Neural progenitor cell (in vitro differentiated cells): ENCODE measurements around the gene EXT2. TPM values are rescaled to one million over a fixed set of nuclear protein-coding genes. Genes with fewer than 3 reads are reported as not detected.

ENCODE experiments used
- DNase-seq: peaks from one replicate; pipeline ENCODE4 v3.0.0-alpha.2; 2016; ENCODE audit warnings: low spot score
- H2AFZ ChIP-seq: fragments of 200-600 bp; sonication (generic); replicated peaks from 2 replicates; pipeline ENCODE4 v1.6.1; 2016; ENCODE audit warnings: antibody characterized with exemption
- H3F3A ChIP-seq: fragments of 200-600 bp; sonication (generic); 2 replicates; pipeline ENCODE4 v1.6.1; 2016; ENCODE audit warnings: antibody characterized with exemption, low read depth
- H3K27ac ChIP-seq: fragments of 200-600 bp; sonication (generic); 2 replicates; pipeline ENCODE4 v1.5.1; 2016; ENCODE audit warnings: mild to moderate bottlenecking
- H3K27me3 ChIP-seq: fragments of 200-600 bp; sonication (generic); 2 replicates; pipeline ENCODE4 v1.6.1; 2016; ENCODE audit warnings: mild to moderate bottlenecking, moderate library complexity
- H3K36me3 ChIP-seq: fragments of 200-600 bp; sonication (generic); 2 replicates; pipeline ENCODE4 v1.5.1; 2016
- H3K4me1 ChIP-seq: fragments of 200-600 bp; sonication (generic); 2 replicates; pipeline ENCODE4 v1.6.1; 2016; ENCODE audit warnings: mixed run types
- H3K4me2 ChIP-seq: fragments of 200-600 bp; sonication (generic); 2 replicates; pipeline ENCODE4 v1.6.1; 2016
- H3K4me3 ChIP-seq: fragments of 200-600 bp; sonication (generic); 2 replicates; pipeline ENCODE4 v1.5.1; 2016
- H3K79me2 ChIP-seq: fragments of 200-600 bp; sonication (generic); 2 replicates; pipeline ENCODE4 v1.6.1; 2016; ENCODE audit warnings: low read depth
- H3K9ac ChIP-seq: fragments of 200-600 bp; sonication (generic); 2 replicates; pipeline ENCODE4 v1.6.1; 2016
- H3K9me3 ChIP-seq: fragments of 200-600 bp; sonication (generic); 2 replicates; pipeline ENCODE4 v1.5.1; 2016; ENCODE audit warnings: low read depth
- H4K20me1 ChIP-seq: fragments of 200-600 bp; sonication (generic); 2 replicates; pipeline ENCODE4 v1.6.1; 2016; ENCODE audit warnings: low read depth
- H3K27ac Mint-ChIP-seq: 3 replicates; pipeline ENCODE4 v1.8.0; 2021; ENCODE audit warnings: mixed read lengths
- H3K27me3 Mint-ChIP-seq: 2 replicates; pipeline ENCODE4 v1.8.0; 2022; ENCODE audit warnings: low read depth, mild to moderate bottlenecking, inconsistent platforms, moderate library complexity, mixed read lengths; ENCODE audit not compliant: insufficient read depth
- H3K36me3 Mint-ChIP-seq: 3 replicates; pipeline ENCODE4 v1.8.0; 2021; ENCODE audit warnings: mixed read lengths
- H3K4me1 Mint-ChIP-seq: 3 replicates; pipeline ENCODE4 v1.8.0; 2021; ENCODE audit warnings: mixed read lengths
- H3K4me3 Mint-ChIP-seq: 3 replicates; pipeline ENCODE4 v1.8.0; 2021; ENCODE audit warnings: mild to moderate bottlenecking, moderate library complexity, mixed read lengths
- H3K9me3 Mint-ChIP-seq: 3 replicates; pipeline ENCODE4 v1.8.0; 2020; ENCODE audit warnings: mixed read lengths
- EZH2 ChIP-seq: fragments of 200-600 bp; sonication (generic); IDR thresholded peaks from 2 replicates; pipeline ENCODE4 v1.6.1; 2017; ENCODE audit warnings: antibody characterized with exemption, mild to moderate bottlenecking, moderate library complexity
- EZH2phosphoT487 ChIP-seq: fragments of 200-600 bp; sonication (generic); IDR thresholded peaks from 2 replicates; pipeline ENCODE4 v1.6.1; 2017; ENCODE audit warnings: antibody characterized with exemption
- total RNA-seq: library from RNA; depleted of rRNA; stranded (reverse); fragments of >200 nt; gene quantifications from 2 replicates; pipeline ENCODE4 v1.2.3, GENCODE V29; 2015; ENCODE audit warnings: low replicate concordance
- TF ChIP-seq, protein P1 (sequence below): fragments of 200-600 bp; sonication (generic); IDR thresholded peaks from 2 replicates; pipeline ENCODE4 v1.5.1; 2017; ENCODE audit warnings: antibody characterized with exemption, mild to moderate bottlenecking

Gene EXT2
- total RNA-seq, 1 donor from 2014 or later, result 70.4 TPM

DNA sequence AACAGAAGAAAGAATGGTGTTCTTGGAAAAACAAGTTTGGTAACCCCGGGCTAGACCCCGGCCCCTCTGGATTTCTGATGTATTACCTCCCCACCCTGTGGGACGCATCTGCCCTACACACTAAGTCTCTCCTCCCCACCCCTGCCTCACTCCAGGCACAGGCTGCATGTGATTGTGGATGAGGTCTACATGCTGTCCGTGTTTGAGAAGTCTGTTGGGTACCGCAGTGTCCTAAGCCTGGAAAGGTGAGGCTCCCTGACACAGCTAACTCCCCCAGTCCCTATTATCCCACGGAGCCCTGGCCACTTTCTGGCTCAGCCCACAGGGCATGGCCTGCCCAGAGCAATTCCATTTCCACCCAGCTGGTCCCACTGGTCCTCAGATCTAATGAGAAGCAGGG is 16.1 kb upstream of the EXT2 start:
- Mint-ChIP-seq H3K4me1 (peaks cover 17% of the 10 kb centered on the region), H3K9me3 (peaks cover 2% of the 10 kb centered on the region), H3K36me3 (no peaks in the 10 kb centered on the region), H3K27me3 (peaks cover 9% of the 10 kb centered on the region), H3K27ac (no peak overlapping the region), H3K4me3 (no peak overlapping the region)
- peaks cover 7% of the 10 kb centered on the region for H3K4me1 ChIP-seq
- H3F3A ChIP-seq, result no peaks in the 10 kb centered on the region
- no peak overlapping the region for H3K27ac ChIP-seq
- no peak overlapping the region for H3K4me3 ChIP-seq
- no peak overlapping the region for H2AFZ ChIP-seq
- no peak overlapping the region for H3K4me2 ChIP-seq
- no peak for DNase-seq
- no peaks in the 10 kb centered on the region for H3K27me3 ChIP-seq
- no peaks in the 10 kb centered on the region for H3K9me3 ChIP-seq
- TF ChIP-seq EZH2phosphoT487, result no peak
- TF ChIP-seq EZH2, result no peak
- TF ChIP-seq, protein P1, sequence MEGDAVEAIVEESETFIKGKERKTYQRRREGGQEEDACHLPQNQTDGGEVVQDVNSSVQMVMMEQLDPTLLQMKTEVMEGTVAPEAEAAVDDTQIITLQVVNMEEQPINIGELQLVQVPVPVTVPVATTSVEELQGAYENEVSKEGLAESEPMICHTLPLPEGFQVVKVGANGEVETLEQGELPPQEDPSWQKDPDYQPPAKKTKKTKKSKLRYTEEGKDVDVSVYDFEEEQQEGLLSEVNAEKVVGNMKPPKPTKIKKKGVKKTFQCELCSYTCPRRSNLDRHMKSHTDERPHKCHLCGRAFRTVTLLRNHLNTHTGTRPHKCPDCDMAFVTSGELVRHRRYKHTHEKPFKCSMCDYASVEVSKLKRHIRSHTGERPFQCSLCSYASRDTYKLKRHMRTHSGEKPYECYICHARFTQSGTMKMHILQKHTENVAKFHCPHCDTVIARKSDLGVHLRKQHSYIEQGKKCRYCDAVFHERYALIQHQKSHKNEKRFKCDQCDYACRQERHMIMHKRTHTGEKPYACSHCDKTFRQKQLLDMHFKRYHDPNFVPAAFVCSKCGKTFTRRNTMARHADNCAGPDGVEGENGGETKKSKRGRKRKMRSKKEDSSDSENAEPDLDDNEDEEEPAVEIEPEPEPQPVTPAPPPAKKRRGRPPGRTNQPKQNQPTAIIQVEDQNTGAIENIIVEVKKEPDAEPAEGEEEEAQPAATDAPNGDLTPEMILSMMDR, result no peak
- no peaks in the 10 kb centered on the region for H4K20me1 ChIP-seq
- H3K9ac ChIP-seq, result no peak overlapping the region
- no peaks in the 10 kb centered on the region for H3K36me3 ChIP-seq
- no peaks in the 10 kb centered on the region for H3K79me2 ChIP-seq

DNA sequence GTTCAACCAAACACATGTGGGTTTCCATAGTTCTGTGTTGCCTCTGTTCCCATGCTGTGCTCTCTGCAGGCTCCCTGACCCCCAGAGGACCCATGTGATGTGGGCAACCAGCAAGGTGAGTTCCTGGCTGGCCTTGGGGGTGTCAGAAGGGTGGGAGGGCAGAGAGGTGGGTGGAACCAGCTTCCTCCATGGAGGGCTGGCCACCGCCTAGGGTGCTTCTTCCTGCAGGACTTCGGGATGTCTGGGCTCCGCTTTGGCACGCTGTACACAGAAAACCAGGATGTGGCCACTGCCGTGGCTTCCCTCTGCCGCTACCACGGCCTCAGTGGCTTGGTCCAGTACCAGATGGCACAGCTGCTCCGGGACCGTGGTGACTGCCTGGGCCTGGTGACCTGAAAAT is 14.5 kb upstream of the EXT2 start:
- H3K27me3 Mint-ChIP-seq, result peaks cover 8% of the 10 kb centered on the region

DNA sequence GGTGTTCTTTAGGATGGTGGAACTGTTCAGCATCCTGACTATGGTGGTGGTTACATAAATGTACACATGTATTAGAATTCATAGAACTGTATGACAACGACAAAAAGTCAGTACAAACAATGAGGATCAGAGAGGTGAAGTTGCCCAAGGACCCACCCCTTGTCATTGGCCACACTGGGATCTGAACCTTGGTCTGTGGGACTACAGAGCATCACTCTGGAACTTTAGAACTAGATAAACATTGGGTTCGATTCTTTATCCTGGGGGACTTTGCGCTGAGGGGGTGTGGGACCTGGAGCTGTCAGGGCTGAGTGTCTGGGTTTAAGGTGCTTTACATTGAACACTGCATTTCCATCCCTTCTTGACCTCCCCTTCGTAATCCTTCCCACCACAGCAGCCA is 12.8 kb upstream of the EXT2 start:
- no peak overlapping the region for H3K4me3 ChIP-seq
- H4K20me1 ChIP-seq, result no peaks in the 10 kb centered on the region
- H3K9me3 Mint-ChIP-seq, result peaks cover 9% of the 10 kb centered on the region
- H3K27ac ChIP-seq, result no peak overlapping the region
- H2AFZ ChIP-seq, result no peak overlapping the region
- DNase-seq, result no peak
- H3K9me3 ChIP-seq, result no peaks in the 10 kb centered on the region
- peaks cover 6% of the 10 kb centered on the region for H3K4me1 Mint-ChIP-seq
- no peak overlapping the region for H3K4me3 Mint-ChIP-seq
- H3K36me3 ChIP-seq, result no peaks in the 10 kb centered on the region
- H3K4me2 ChIP-seq, result no peak overlapping the region
- H3K4me1 ChIP-seq, result peaks cover 7% of the 10 kb centered on the region
- no peaks in the 10 kb centered on the region for H3K79me2 ChIP-seq
- no peaks in the 10 kb centered on the region for H3F3A ChIP-seq
- no peaks in the 10 kb centered on the region for H3K36me3 Mint-ChIP-seq
- no peak overlapping the region for H3K9ac ChIP-seq
- no peak overlapping the region for H3K27ac Mint-ChIP-seq
- peaks cover 4% of the 10 kb centered on the region for H3K27me3 Mint-ChIP-seq
- no peaks in the 10 kb centered on the region for H3K27me3 ChIP-seq
- TF ChIP-seq EZH2phosphoT487 (no peak), EZH2 (no peak)
- TF ChIP-seq, protein P1, result no peak

More for the DNA sequence above, 14.5 kb upstream of the EXT2 start:
- no peak for DNase-seq
- H3K36me3 ChIP-seq, result no peaks in the 10 kb centered on the region
- Mint-ChIP-seq H3K36me3 (no peaks in the 10 kb centered on the region), H3K27ac (no peak overlapping the region), H3K4me3 (no peak overlapping the region), H3K4me1 (peaks cover 11% of the 10 kb centered on the region), H3K9me3 (peaks cover 7% of the 10 kb centered on the region)
- no peak overlapping the region for H2AFZ ChIP-seq
- H3K27me3 ChIP-seq, result no peaks in the 10 kb centered on the region
- H3K27ac ChIP-seq, result no peak overlapping the region
- no peaks in the 10 kb centered on the region for H3F3A ChIP-seq
- no peaks in the 10 kb centered on the region for H3K79me2 ChIP-seq
- H4K20me1 ChIP-seq, result no peaks in the 10 kb centered on the region
- no peak overlapping the region for H3K4me3 ChIP-seq
- no peak overlapping the region for H3K9ac ChIP-seq
- H3K4me1 ChIP-seq, result peaks cover 7% of the 10 kb centered on the region
- no peak overlapping the region for H3K4me2 ChIP-seq
- H3K9me3 ChIP-seq, result no peaks in the 10 kb centered on the region
- TF ChIP-seq, protein P1, result no peak
- TF ChIP-seq EZH2phosphoT487, result no peak
- no peak for TF ChIP-seq EZH2
